ENCODE measurements around the gene NLGN1.

GRCh38 chr3:173401369-173401768 is 3.8 kb downstream of the NLGN1 start:
- TF ChIP-seq FOXA1 (IDR thresholded peaks at IDR 0.05) (no peak), FOXK2 (IDR thresholded peaks at IDR 0.05) (no peak), NFRKB (IDR thresholded peaks at IDR 0.05) (no peak), TARDBP (IDR thresholded peaks at IDR 0.05) (no peak), SP1 (IDR thresholded peaks at IDR 0.05) (no peak), FOXM1 (IDR thresholded peaks at IDR 0.05; ENCODE audit: borderline replicate concordance) (no peak), BHLHE40 (IDR thresholded peaks at IDR 0.05; ENCODE audit: borderline replicate concordance) (no peak), L3MBTL2 (conservative IDR thresholded peaks at IDR 0.05) (no peak), ZNF384 (IDR thresholded peaks at IDR 0.05) (no peak), ELF4 (IDR thresholded peaks at IDR 0.05) (no peak), PKNOX1 (IDR thresholded peaks at IDR 0.05) (no peak), SUZ12 (IDR thresholded peaks at IDR 0.05) (no peak), CTBP1 (IDR thresholded peaks at IDR 0.05; ENCODE audit: borderline replicate concordance) (no peak), ARNT (IDR thresholded peaks at IDR 0.05) (no peak)
